Stimulated activated CD8-positive, alpha-beta memory T cell treated with anti-CD3 and anti-CD28 coated beads, Interleukin-2, amount 100 ng/mL, for 1 hour (primary cell): ENCODE results near the gene UNC13A.

ENCODE experiments used
- DNase-seq, 2 donors: peaks; one replicate each; pipeline ENCODE4 v3.0.0-alpha.2; 2020; ENCODE audit warnings: low read depth in 2 of 2

The UNC13A gene

GRCh38 chr19:17669419-17669818 lies 18.7 kb downstream of the UNC13A start:
- DNase-seq = no peak

DNA sequence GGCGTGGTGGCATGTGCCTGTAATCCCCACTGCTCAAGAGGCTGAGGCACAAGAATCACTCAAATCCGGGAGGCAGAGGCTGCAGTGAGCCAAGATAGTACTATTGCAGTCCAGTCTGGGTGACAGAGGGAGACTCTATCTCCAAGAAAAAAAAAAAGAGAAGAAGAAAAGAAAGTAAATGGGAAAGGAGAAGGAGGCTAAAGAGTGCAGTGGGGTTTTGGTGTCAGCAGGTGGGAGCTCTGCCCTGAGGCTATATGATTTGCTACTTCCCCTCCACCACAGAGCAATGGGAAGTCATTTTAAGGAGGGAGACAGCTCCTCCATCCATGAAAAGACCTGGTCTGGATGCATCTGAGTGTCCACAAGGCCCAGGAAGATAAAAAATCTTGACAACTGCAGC lies 23.1 kb downstream of the UNC13A start:
- no peak for DNase-seq

GRCh38 chr19:17659996-17660395 lies 28.2 kb downstream of the UNC13A start:
- no peak for DNase-seq

GRCh38 chr19:17658666-17659065 lies 29.5 kb downstream of the UNC13A start:
- no peak for DNase-seq

DNA sequence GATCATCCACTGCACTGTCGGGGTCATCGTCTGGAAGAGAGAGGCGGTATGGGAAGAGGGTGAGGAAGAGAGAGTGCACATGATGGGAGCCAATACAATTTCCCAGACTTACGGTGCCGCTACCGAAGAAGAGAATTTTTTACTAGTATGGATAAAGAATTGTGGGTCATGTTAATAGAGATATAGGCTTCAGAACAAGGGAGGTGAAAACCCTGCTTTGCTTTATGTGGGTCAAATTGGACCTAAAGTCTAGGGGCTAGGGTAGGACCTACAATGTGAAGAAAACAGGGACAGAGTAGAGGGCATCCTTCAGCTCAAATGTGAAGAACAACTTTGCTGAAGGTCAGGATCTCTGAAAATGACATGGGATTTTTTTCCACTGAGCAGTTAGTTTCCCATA lies 29.9 kb downstream of the UNC13A start:
- no peak for DNase-seq

- no peak for DNase-seq
Measured at GRCh38 chr19:17656970-17657369, 31.2 kb downstream of the UNC13A start.

GRCh38 chr19:17655751-17656472 lies 32.2 kb downstream of the UNC13A start:
- DNase-seq = no peak

DNA sequence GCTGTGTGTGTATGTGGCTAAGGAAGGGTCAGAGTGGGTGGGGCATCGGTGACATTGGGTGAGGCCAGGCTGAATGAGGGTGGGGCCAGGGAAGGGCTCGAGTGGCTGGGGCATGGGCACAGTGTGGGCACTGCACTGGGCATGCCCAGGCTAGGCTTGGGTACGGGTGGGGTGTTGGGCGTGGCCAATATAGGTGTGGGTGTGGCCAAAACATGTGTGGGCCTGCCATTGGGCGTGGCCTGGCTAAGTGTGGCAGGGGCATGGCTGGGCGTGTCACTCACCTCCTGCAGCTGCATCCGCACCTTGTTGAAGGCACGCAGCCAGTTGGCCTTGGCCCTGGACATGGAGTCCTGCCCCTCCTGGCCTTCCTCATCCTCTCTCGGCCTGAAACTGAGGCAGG lies 33.2 kb downstream of the UNC13A start:
- DNase-seq = no peak

GRCh38 chr19:17652627-17653026 lies 35.5 kb downstream of the UNC13A start:
- DNase-seq = no peak

GRCh38 chr19:17648786-17649185 lies 39.4 kb downstream of the UNC13A start:
- no peak for DNase-seq

GRCh38 chr19:17648097-17648660 lies 40.0 kb downstream of the UNC13A start:
- no peak for DNase-seq

GRCh38 chr19:17647071-17648020 lies 40.8 kb downstream of the UNC13A start:
- no peak for DNase-seq

- no peak for DNase-seq
Measured at GRCh38 chr19:17646441-17646840, 41.7 kb downstream of the UNC13A start.

DNA sequence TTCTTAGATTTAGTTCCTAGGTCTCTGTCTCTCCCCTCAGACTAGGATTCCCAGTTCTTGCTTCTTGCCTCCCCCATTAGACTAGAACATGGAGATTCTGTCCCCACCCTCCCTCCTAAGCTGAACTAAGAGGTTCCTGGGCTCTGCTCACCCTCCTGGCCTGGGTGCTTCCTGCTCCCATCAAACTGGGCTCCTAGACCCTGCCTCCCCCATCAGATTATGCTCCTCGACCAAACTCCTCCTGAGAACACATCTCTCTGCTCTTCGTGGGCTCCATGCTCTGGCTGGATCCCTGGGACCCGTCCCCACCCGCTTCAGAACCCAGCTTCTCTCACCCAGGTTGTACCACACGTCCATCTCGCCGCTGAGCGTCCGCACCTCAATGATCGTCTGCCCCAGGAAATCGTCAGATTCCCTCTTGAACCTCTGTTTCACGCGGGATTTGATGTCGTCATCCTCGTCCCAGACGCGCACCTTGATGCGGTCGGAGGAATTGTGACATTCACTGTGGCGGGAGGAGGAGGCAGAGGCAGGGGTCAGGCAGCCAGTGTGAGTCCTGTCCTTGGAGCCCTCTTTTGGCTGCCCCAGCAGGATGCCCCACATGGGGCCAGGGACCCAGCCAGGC lies 42.7 kb downstream of the UNC13A start:
- no peak for DNase-seq

DNA sequence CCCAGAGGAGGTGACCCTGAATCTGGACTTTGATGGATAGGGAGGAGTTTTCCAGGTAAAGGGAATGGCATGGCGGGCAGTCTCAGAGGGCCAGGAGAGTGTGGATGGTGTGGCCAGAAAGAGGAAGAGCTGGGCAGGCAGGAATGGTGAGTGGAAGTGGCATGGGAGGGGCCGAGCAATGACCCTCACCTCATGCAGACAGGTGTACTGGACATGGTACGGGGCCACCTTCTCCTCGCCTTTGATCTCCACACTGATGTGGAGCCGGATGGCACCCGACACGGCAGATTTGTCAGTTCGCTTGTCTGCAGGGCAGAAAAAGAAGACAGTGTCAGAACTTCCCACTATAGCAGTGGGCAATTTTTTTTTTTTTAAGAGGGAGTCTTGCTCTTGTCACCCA lies 45.5 kb downstream of the UNC13A start:
- DNase-seq = no peak

GRCh38 chr19:17641846-17642245 lies 46.3 kb downstream of the UNC13A start:
- no peak for DNase-seq

- DNase-seq = no peak
Measured at GRCh38 chr19:17641181-17641580, 47.0 kb downstream of the UNC13A start.

DNA sequence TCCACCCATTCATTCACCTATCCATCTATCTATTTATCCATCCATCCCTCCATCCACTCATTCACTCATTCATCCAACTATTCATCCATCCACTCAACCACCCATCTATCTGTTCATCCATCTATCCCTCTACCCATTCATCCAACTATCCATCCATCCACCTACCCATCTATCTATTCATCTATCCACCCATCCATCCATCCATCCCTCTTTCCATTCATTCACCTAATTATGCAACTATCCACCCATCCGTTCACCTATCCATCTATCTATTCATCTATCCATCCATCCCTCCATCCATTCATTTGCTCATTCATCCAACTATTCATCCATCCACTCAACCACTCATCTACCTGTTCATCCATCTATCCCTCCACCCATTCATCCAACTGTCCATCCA lies 54.5 kb downstream of the UNC13A start:
- no peak for DNase-seq

GRCh38 chr19:17632577-17632976 lies 55.6 kb downstream of the UNC13A start:
- no peak for DNase-seq

DNA sequence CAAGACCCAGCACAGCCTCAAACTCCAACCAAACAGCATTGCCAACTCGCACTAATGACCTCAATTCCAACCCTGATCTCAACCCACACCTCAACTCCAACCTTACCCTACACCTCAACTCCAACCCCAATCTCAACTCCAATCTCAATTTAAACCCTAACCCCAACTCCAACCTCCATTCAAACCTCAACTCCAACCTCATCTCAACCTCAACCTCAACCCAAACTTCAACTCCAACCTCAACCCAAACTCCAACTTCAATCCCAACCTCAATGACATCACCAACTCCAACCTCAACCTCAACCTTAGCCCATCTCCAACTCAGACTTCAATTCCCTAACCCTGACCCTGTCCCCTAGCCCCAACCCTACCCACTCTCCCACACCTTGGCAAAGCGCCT lies 58.4 kb downstream of the UNC13A start:
- no peak for DNase-seq

DNA sequence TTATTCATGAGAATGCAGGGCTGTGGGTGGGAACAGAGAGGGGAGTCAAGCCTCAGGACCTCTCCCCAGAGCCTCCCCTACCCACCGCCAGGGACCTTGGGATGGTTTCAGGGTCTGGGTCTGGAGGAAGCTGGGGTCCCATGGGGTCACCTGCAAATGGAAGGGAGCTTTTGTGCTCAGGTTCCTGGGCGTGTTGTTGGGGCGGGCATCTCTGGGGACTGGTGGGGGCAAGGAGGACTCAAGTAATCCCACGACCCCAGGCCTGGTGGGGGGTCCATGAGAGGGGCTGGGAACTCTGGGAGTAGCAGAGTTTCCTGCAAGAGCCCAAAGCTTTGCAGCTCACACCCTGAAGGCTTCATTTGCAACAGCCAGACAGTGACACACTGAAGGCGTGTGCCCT lies 60.2 kb downstream of the UNC13A start:
- no peak for DNase-seq

DNA sequence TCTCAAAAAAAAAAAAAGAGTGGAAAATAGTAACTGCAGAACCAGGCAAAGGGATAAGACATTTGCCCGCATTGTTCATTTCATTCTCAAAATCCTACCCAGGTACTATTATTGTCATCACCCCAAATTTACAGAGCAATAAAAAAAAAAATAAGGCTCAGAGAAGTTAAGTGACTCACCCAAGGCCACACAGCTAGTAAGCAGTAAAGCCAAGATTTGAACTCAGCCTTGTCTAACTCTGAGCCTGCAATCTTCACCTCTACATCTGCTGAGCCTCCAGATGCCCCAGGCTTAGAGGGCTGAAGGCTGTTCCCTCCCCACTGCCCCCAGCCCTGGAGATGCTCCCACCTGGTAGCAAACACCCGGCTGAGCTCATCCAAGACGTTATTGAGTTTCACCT lies 61.0 kb downstream of the UNC13A start:
- DNase-seq = no peak
